Stimulated activated CD8-positive, alpha-beta memory T cell treated with anti-CD3 and anti-CD28 coated beads, Interleukin-7, amount 100 ng/mL, for 1 hour (primary cell): ENCODE results near the gene BACH2.

Experiments
- DNase-seq, 2 donors: peaks; one replicate each; pipeline ENCODE4 v3.0.0-alpha.2; 2020; ENCODE audit warnings: low read depth in 2 of 2

BACH2 gene

GRCh38 chr6:90238496-90239266, 58.0 kb downstream of the BACH2 start:
- DNase-seq, result no peak

- DNase-seq, result no peak
Measured at GRCh38 chr6:90237350-90237990, 59.2 kb downstream of the BACH2 start.

- peak; percentile 40 to 59 for DNase-seq
Measured at GRCh38 chr6:90233994-90234393, 62.6 kb downstream of the BACH2 start.

- DNase-seq, result no peak
Measured at GRCh38 chr6:90233213-90233612, 63.4 kb downstream of the BACH2 start.

- no peak for DNase-seq
Measured at GRCh38 chr6:90231798-90232197, 64.8 kb downstream of the BACH2 start.

GRCh38 chr6:90231308-90231707, 65.3 kb downstream of the BACH2 start:
- no peak for DNase-seq

GRCh38 chr6:90230548-90231215, 66.0 kb downstream of the BACH2 start:
- DNase-seq, result no peak

- DNase-seq, result no peak
Measured at GRCh38 chr6:90229331-90230010, 67.2 kb downstream of the BACH2 start.

GRCh38 chr6:90227673-90228072, 69.0 kb downstream of the BACH2 start:
- DNase-seq, result no peak

- DNase-seq, result no peak
Measured at GRCh38 chr6:90227213-90227612, 69.4 kb downstream of the BACH2 start.

GRCh38 chr6:90226257-90226656, 70.4 kb downstream of the BACH2 start:
- no peak for DNase-seq

GRCh38 chr6:90224196-90224595, 72.4 kb downstream of the BACH2 start:
- no peak for DNase-seq

- DNase-seq, result no peak
Measured at GRCh38 chr6:90222724-90223198, 73.9 kb downstream of the BACH2 start.

GRCh38 chr6:90222008-90222407, 74.6 kb downstream of the BACH2 start:
- no peak for DNase-seq

GRCh38 chr6:90221403-90221802, 75.2 kb downstream of the BACH2 start:
- no peak for DNase-seq

GRCh38 chr6:90220273-90220672, 76.4 kb downstream of the BACH2 start:
- no peak for DNase-seq

- no peak for DNase-seq
Measured at GRCh38 chr6:90219209-90219985, 77.2 kb downstream of the BACH2 start.

GRCh38 chr6:90218959-90219208, 77.8 kb downstream of the BACH2 start:
- DNase-seq, result no peak

- DNase-seq, result no peak
Measured at GRCh38 chr6:90217506-90218127, 79.0 kb downstream of the BACH2 start.

- no peak for DNase-seq
Measured at GRCh38 chr6:90216072-90216977, 80.3 kb downstream of the BACH2 start.
